Sigmoid colon (tissue), 4 donors: ENCODE data around the gene ANO1.

Experiments used
- CTCF ChIP-seq, 4 experiments: fragments of 450-650 bp in 3 of 4; fragments of 200-600 bp in 1 of 4; IDR thresholded peaks; one replicate each; pipeline ENCODE4 v1.5.1; 2016 to 2019; ENCODE audit warnings: antibody characterized with exemption in 4 of 4, mild to moderate bottlenecking in 3 of 4, moderate library complexity in 2 of 4
- POLR2A ChIP-seq, 2 donors: fragments of 450-650 bp; IDR thresholded peaks; one replicate each; pipeline ENCODE4 v1.6.1; 2016; ENCODE audit warnings: antibody characterized with exemption in 2 of 2, mild to moderate bottlenecking in 2 of 2, moderate library complexity in 2 of 2
- POLR2AphosphoS5 ChIP-seq, 4 donors: sonication (generic); formaldehyde crosslinking; IDR thresholded peaks; one replicate each; pipeline ENCODE4 v1.6.1; 2017; ENCODE audit warnings: antibody characterized with exemption in 4 of 4

- TF ChIP-seq POLR2A (IDR thresholded peaks at IDR 0.05): no peak
- no peak for TF ChIP-seq POLR2AphosphoS5 (IDR thresholded peaks at IDR 0.05)
- TF ChIP-seq CTCF (IDR thresholded peaks at IDR 0.05): no peak
These were observed 28.6 kb downstream of the ANO1 start for GRCh38 chr11:70106757-70107156.
